BE2C (cell line): Measurements from ENCODE around the gene GABARAPL1.
"Not testable (repeated sequence)": the region's sequence is repeated elsewhere in the genome, so short reads cannot be mapped to it uniquely, and the experiment has no call there.

ENCODE experiments used
- DNase-seq: peaks from one replicate; pipeline ENCODE4 v3.0.0-alpha.2; 2020
- H3K27me3 ChIP-seq: fragments of 250-450 bp; sonication (Bioruptor Pico); 2 replicates; pipeline ENCODE4 v1.5.1; 2020; ENCODE audit warnings: mild to moderate bottlenecking
- H3K36me3 ChIP-seq: fragments of 250-450 bp; sonication (Bioruptor Pico); 2 replicates; pipeline ENCODE4 v1.5.1; 2020; ENCODE audit warnings: mild to moderate bottlenecking
- H3K4me1 ChIP-seq: fragments of 250-450 bp; sonication (Bioruptor Pico); 2 replicates; pipeline ENCODE4 v1.5.1; 2020
- H3K4me3 ChIP-seq: 2 replicates; pipeline ENCODE4 v1.5.1; 2011; ENCODE audit warnings: low read depth, low read length
- H3K9me3 ChIP-seq: fragments of 250-450 bp; sonication (Bioruptor Pico); 2 replicates; pipeline ENCODE4 v1.5.1; 2020
- TF ChIP-seq, protein P1 (sequence below): IDR thresholded peaks from 2 replicates; pipeline ENCODE4 v1.5.1; 2012; ENCODE audit warnings: mild to moderate bottlenecking, low read depth, low read length

Gene GABARAPL1

GRCh38 chr12:10221846-10222245, 9.2 kb downstream of the GABARAPL1 start:
- no peaks in the 10 kb centered on the region for H3K36me3 ChIP-seq
- TF ChIP-seq, protein P1, sequence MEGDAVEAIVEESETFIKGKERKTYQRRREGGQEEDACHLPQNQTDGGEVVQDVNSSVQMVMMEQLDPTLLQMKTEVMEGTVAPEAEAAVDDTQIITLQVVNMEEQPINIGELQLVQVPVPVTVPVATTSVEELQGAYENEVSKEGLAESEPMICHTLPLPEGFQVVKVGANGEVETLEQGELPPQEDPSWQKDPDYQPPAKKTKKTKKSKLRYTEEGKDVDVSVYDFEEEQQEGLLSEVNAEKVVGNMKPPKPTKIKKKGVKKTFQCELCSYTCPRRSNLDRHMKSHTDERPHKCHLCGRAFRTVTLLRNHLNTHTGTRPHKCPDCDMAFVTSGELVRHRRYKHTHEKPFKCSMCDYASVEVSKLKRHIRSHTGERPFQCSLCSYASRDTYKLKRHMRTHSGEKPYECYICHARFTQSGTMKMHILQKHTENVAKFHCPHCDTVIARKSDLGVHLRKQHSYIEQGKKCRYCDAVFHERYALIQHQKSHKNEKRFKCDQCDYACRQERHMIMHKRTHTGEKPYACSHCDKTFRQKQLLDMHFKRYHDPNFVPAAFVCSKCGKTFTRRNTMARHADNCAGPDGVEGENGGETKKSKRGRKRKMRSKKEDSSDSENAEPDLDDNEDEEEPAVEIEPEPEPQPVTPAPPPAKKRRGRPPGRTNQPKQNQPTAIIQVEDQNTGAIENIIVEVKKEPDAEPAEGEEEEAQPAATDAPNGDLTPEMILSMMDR = no peak

DNA sequence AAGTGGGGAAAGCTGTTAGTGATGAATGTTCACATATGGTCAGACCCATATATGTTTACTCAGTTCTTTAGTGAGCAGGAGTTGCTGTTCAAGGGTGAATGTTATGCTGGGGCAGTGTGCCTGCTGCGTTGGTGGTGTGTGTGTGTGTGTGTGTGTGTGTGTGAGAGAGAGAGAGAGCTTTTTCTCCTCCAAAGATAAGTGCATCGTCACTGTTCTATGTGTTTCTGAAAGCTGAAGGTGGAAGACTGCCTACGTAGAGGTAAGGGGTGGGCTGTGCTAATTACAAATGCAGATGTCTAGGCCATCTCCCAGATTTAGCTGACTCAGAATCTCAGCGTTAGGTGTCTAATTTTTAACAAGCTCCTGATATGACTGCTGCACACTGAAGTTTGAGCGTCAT, 10.5 kb downstream of the GABARAPL1 start:
- H3K4me3 ChIP-seq = no peak overlapping the region
- H3K4me1 ChIP-seq = no peaks in the 10 kb centered on the region
- H3K27me3 ChIP-seq = no peaks in the 10 kb centered on the region
- TF ChIP-seq, protein P1 = no peak
- H3K36me3 ChIP-seq = no peaks in the 10 kb centered on the region
- H3K9me3 ChIP-seq = no peaks in the 10 kb centered on the region
- DNase-seq = no peak

More at GRCh38 chr12:10221846-10222245, 9.2 kb downstream of the GABARAPL1 start:
- Histone ChIP-seq H3K27me3 (no peaks in the 10 kb centered on the region), H3K9me3 (no peaks in the 10 kb centered on the region), H3K4me3 (no peak overlapping the region), H3K4me1 (no peaks in the 10 kb centered on the region)
- no peak for DNase-seq

- not testable (repeated sequence) for H3K4me1 ChIP-seq, H3K9me3 ChIP-seq, H3K36me3 ChIP-seq, H3K4me3 ChIP-seq, H3K27me3 ChIP-seq, DNase-seq
Observed at GRCh38 chr12:10225426-10225825, 12.7 kb downstream of the GABARAPL1 start.

GRCh38 chr12:10226086-10226485, 13.4 kb downstream of the GABARAPL1 start:
- Histone ChIP-seq H3K4me1 (no peaks in the 10 kb centered on the region), H3K9me3 (no peaks in the 10 kb centered on the region), H3K27me3 (no peaks in the 10 kb centered on the region), H3K4me3 (no peak overlapping the region), H3K36me3 (no peaks in the 10 kb centered on the region)
- DNase-seq = no peak
- TF ChIP-seq, protein P1 = no peak

DNA sequence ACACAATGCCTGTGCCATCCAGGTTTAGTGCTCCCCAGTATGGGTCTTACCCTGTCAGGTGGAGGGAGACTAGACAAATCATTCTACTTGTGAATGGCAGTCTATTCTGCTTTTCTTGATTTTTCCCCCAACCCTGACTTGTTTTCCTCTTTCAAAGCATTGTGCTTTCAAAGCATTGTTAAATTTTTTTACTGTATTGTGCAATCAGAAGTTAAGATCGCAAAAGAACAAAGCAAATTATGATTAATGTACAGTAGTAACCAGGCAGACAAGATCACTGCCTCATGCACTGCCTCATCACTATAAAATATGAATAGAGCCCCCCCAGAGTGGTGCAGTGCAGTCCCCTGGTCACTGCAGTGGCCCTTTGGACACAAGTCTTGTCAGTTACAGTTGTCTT, 14.1 kb downstream of the GABARAPL1 start:
- H3K27me3 ChIP-seq = no peaks in the 10 kb centered on the region
- TF ChIP-seq, protein P1 = no peak
- H3K4me1 ChIP-seq = no peaks in the 10 kb centered on the region
- no peaks in the 10 kb centered on the region for H3K36me3 ChIP-seq
- no peak overlapping the region for H3K4me3 ChIP-seq
- DNase-seq = no peak
- H3K9me3 ChIP-seq = no peaks in the 10 kb centered on the region

DNA sequence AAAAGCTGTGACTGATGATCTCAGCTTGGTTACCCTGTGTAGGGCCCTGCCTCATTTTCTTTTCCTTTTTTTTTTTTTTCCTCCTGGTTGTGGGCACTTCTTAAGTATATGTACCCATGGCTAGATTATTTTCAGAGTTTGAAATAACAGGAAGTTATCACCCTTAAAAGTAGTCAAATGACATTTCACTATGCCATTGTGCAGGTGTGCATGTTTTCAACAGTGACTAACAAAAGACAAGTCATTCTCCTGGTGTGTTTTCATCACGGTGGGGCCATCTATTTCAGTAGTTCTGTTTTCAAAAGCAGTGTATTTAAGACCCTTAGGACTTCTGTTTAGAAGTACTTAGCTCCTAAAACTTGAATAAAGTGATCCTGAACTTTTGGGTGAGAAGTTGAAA, 15.0 kb downstream of the GABARAPL1 start:
- Histone ChIP-seq H3K9me3 (no peaks in the 10 kb centered on the region), H3K4me3 (no peak overlapping the region), H3K36me3 (no peaks in the 10 kb centered on the region), H3K27me3 (no peaks in the 10 kb centered on the region), H3K4me1 (no peaks in the 10 kb centered on the region)
- no peak for DNase-seq
- TF ChIP-seq, protein P1 = no peak

- TF ChIP-seq, protein P1 = no peak
- no peaks in the 10 kb centered on the region for H3K9me3 ChIP-seq
Observed at GRCh38 chr12:10234562-10234961, 21.9 kb downstream of the GABARAPL1 start.

More at GRCh38 chr12:10234562-10234961, 21.9 kb downstream of the GABARAPL1 start:
- no peak for DNase-seq
- H3K4me1 ChIP-seq = no peaks in the 10 kb centered on the region
- H3K4me3 ChIP-seq = no peak overlapping the region
- H3K36me3 ChIP-seq = no peaks in the 10 kb centered on the region
- H3K27me3 ChIP-seq = no peaks in the 10 kb centered on the region; the same call in 1 of the 2 replicates
